GM19025 (cell line): ENCODE data around the gene USP36.
A peak's percentile ranks its signal among the peaks of the same experiment; 100 is the strongest.
"Not testable (repeated sequence)": the region's sequence is repeated elsewhere in the genome, so short reads cannot be mapped to it uniquely, and the experiment has no call there.

Source experiments
- ATAC-seq: cut with Tn5 transposase; IDR thresholded peaks from one replicate; pipeline ENCODE4 v1.9.1; 2021; ENCODE audit warnings: mild to moderate bottlenecking, low read depth, moderate library complexity; ENCODE audit not compliant: unreplicated experiment

USP36 gene

GRCh38 chr17:78794864-78795640 is 45.6 kb downstream of the USP36 start:
- ATAC-seq, result no peak

GRCh38 chr17:78794399-78794798 is 46.2 kb downstream of the USP36 start:
- ATAC-seq, result no peak

- ATAC-seq, result no peak
Observed at GRCh38 chr17:78793968-78794367, 46.6 kb downstream of the USP36 start.

- ATAC-seq, result no peak
Observed at GRCh38 chr17:78793415-78793814, 47.2 kb downstream of the USP36 start.

- no peak for ATAC-seq
Observed at GRCh38 chr17:78791840-78792709, 48.5 kb downstream of the USP36 start.

GRCh38 chr17:78790552-78790951 is 50.1 kb downstream of the USP36 start:
- no peak for ATAC-seq

GRCh38 chr17:78789663-78790181 is 50.9 kb downstream of the USP36 start:
- no peak for ATAC-seq

GRCh38 chr17:78789149-78789662 is 51.4 kb downstream of the USP36 start:
- ATAC-seq, result no peak

- ATAC-seq, result no peak
Observed at GRCh38 chr17:78788451-78788850, 52.2 kb downstream of the USP36 start.

GRCh38 chr17:78787444-78787843 is 53.2 kb downstream of the USP36 start:
- ATAC-seq, result no peak

GRCh38 chr17:78785663-78786057 is 55.0 kb downstream of the USP36 start:
- no peak for ATAC-seq

GRCh38 chr17:78785011-78785662 is 55.5 kb downstream of the USP36 start:
- ATAC-seq, result no peak

- no peak for ATAC-seq
Observed at GRCh38 chr17:78784352-78784751, 56.3 kb downstream of the USP36 start.

GRCh38 chr17:78783711-78784324 is 56.8 kb downstream of the USP36 start:
- ATAC-seq, result no peak

GRCh38 chr17:78781893-78782304 is 58.7 kb downstream of the USP36 start, which contains the start of gene CYTH1:
Gene CYTH1, minus strand, starts transcription at chr17:78782273. Its CDS starts 50 bp downstream, at chr17:78782223.
- peak; percentile 8 for ATAC-seq

- ATAC-seq, result peak; percentile 7
Observed at GRCh38 chr17:78781104-78781892, 59.3 kb downstream of the USP36 start.

- ATAC-seq, result no peak
Observed at GRCh38 chr17:78780335-78780734, 60.3 kb downstream of the USP36 start.

GRCh38 chr17:78779850-78780249 is 60.8 kb downstream of the USP36 start:
- ATAC-seq, result no peak

- not testable (repeated sequence) for ATAC-seq
Observed at GRCh38 chr17:78779286-78779651, 61.3 kb downstream of the USP36 start.
